HG03159 (cell line): ENCODE measurements around the gene QRICH1.
A peak's percentile ranks its signal among the peaks of the same experiment; 100 is the strongest.

Source experiments
- ATAC-seq: cut with Tn5 transposase; IDR thresholded peaks from one replicate; pipeline ENCODE4 v1.9.1; 2021; ENCODE audit warnings: mild to moderate bottlenecking, moderate library complexity; ENCODE audit not compliant: unreplicated experiment

The QRICH1 gene

DNA sequence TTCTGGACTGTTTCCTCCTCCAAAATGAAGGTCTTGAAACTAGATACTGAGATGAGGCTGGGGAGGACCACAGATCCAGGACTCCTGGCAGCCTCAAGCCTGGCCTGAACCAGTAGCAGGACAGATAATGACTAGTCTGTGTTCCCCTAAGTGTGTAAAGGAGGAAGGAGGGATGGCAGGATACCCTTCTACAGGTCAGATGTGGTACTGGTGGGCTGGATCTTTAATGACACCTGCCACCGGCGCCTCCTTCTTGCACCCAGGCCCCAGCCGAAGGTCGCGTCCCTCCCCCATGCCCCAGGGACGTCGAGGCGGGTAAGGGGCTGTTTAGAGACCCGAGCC, 26.2 kb upstream of the QRICH1 start:
- peak; percentile 23 for ATAC-seq

DNA sequence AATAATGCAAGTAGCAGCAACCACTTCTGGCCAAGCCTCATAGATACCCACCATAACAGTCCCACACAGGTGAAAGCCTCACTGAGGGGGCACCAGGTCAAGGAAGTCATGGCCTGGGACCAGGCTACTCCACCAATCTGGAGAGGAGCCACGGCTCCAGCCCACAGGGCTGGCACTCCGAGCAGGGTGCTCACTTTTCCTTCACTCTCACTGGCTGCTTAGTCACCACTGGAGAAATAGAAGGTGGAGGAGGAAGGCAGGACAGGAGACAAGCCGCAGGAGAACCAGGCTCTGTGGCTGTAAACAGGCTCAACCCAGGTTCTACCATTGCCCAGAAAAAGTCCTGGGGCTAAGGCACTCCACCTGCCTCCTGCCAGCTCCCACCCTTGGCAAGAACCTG, 25.6 kb upstream of the QRICH1 start:
- no peak for ATAC-seq

DNA sequence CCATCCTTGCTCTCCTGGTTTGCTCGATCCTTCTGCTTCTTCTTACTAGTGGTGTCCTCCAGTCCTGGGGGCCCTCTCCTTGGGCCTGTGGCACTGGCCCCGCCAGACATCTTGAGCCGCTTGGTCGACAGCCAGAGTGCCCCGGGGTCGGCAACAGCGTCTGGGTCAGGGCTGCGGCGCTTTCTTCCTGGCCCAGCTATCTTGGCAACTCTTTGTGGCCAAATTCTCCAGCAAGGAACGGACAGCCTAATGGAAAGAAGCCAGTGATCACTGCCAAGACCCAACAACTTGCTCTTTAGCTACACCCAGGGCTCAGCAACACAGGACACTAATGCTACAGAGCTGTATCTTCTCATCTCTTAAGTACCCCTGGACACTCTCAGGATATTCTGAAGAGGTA, 25.2 kb upstream of the QRICH1 start:
- no peak for ATAC-seq

DNA sequence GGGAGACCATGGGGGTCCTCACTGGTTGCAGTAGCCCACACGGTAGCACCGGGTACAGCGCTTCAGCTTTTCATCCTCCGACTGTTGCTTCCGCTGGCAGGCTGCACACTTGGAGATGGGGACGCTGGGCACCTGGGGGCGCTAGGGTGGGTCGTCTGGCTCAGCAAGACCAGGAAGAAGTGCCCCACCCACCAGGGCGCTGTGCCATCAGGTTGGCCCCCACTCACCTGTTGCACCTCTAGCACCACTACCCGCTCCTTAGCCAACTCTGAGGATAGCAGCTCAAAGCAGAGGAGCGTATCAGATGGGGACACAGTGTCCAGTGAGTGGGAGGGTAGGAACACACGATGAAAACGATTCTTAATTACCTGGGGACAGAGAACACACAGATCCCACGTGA, 18.4 kb upstream of the QRICH1 start:
- no peak for ATAC-seq

DNA sequence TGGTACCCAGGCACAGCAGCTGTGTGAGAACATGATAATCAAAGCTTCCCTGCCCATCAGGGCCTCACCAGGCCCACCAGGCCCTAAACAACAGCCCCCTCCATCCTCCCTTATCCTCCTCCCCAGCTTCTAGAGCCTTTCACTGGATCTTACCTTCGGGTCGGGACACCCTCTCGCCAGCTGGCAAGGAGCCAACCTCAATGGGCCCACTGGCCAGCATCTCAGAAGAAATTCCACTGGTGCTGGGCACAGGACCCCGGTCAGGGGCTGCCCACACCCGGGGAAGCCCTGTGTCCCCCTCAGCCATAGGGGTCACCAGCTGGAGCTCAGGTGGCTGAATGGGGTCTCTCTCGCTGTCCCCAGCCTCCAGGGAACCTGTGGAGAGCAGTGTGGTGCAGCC, 17.5 kb upstream of the QRICH1 start:
- no peak for ATAC-seq

DNA sequence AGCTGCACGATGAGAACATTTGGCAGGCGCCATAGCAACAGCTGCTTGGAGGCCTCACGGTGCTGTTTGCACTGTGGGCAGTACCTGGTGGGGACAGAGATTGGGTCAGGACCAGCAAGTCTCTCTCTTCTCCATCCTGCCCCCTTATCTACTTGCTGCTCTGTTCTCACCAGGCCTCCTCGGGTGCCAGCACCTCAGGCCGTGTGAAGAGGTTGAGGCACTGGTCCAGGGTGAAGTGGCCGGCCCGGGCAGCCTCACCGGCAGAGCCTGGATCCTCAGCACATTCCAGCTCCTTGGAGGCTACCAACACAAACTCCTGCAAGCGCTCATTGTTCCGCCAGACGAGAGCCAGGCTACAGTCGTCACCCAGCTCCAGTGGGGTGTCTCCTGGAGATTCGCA, 16.9 kb upstream of the QRICH1 start:
- no peak for ATAC-seq

DNA sequence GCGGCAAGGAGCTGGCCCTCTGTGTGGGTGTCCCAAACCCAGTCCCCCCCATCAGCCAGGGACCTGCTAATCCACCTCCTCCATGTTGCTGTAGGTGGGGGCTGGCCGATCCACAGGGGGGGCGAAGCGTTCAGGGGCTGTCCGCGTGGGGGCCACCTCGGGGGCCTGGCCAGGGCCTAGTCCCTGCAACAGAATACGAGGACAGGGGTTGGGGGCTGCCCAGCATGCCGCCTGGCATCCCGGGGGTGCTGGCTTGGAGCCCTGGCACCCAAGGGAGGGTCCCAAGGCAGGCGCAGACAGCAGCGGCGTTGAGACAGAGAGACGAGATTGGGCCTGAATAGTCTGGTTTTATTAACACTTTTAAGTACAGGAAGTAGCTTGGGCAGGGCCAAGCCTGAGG, 14.5 kb upstream of the QRICH1 start:
- no peak for ATAC-seq

DNA sequence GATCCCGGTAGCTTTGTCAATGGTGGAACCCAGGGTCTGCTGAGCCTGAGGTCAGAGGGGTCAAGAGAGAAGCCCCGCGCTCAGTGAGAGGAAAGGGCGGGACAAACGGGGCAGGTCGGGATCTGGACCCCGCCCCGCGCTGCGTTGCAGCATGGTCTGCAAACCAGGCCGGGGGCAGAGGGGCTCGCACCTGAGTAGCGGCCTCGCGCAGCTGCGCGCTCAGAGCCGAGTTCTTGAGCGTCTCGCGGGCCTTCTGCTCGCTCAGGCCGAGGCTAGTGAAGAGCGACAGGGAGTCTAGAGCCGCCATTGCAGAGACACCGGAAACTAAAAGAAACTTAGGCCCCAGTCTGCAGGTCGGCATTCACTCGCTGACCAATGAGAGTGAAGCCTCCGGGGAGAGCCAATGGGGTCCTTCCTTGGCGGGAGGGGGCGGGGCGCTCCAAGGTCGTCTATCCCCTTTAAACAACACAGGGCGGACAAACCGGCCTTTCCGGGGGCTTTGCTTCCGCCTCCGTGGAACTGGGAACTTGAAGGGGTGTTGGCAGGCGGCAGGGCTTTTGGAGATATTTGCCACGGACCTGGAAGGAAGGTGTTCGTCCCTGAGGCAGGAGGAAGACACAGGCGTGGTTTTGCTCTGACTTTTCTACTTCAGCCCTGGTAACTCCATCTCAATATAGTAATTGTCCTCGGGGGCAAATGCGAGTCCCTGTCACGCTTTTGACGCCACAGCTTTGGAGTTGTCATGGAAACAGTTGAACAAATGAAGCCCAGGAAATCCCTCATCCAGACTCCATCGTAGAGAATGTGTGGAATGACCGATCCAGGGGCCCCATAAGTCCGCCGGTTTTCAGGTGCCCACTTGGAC, 10.8 kb upstream of the QRICH1 start, which contains the start of gene QARS1:
TSS of gene QARS1 (minus strand) at position 331 of the 865 bp plus-strand sequence. CDS start at position 307, 24 bp downstream.
- peak; percentile 84 for ATAC-seq

DNA sequence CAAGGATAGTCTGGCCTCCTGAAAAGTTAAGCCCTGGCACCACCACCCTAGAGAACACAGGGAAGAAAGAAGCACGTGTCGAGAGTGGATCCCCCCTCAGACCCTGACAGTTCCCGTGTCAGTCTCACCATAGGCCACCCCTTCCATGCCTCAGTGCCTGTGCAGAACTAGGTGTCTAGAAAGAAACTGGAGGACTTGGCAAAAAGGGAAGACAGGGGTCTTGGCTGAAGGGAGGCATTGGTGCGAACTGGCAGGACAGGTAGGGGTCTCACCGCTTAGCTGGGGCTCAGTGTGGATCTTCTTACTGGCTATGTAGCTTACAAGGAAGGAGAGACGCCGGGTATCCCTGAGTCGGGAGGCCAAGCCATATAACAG, 10.2 kb upstream of the QRICH1 start:
- ATAC-seq, result no peak

DNA sequence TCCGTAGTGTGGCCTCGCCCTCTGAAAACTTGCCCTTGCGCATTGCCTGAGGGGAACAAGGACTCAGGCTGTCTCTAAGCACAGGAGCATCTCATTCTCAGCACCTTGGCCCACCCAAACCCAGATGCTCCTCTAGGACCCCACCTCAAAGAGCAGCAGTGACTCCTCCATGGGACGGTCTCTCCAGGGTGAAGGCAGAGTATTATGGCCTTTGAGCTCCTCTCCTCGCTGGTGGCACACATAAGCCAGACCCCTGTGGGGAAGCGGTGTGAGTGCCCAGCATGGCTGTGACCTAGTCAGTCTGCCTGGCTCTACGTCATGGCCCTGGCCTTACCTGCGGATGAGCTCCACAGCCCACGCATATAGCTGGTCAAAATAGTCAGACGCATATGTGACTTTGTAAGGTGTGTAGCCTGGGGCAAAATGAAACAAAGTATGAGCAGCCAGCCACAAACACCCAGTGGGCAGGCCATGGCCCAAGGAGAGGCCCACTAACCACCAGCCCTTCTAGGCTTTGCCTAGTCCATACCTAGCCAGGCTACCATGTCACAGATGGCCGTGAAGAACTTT, 6.3 kb upstream of the QRICH1 start:
- ATAC-seq, result no peak

DNA sequence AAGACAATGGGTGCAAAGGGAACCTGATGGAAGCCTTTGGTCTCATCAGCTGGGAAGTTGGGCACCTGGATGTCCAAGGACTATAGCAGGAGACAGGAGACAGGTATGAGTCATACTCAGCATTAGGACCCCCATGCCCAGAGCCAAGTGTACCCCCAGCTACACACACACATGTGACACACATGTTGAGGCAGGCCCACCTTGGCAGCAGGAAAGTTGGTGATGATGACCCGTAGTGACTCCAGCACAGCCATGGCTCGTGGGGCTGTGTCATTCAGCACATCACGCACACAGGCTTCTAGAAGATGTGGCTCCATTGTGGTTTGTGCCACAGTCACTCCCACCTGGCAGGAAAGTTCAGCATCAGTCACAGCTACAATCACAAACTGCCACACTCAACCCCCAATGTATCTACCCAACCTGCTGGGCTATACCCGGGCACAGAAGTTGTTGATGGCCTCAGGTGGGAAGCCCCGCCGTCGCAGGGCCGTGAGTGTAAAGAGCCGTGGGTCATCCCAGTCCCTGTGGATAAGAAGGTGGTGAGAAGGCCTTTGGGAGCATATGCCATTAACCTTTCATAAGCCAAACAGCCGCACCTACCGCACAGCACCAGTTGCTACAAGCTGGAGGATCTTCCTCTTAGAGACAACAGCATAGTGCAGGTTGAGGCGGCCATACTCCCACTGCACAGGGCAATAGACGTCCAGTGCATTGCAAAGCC, 5.2 kb upstream of the QRICH1 start:
- ATAC-seq, result no peak

DNA sequence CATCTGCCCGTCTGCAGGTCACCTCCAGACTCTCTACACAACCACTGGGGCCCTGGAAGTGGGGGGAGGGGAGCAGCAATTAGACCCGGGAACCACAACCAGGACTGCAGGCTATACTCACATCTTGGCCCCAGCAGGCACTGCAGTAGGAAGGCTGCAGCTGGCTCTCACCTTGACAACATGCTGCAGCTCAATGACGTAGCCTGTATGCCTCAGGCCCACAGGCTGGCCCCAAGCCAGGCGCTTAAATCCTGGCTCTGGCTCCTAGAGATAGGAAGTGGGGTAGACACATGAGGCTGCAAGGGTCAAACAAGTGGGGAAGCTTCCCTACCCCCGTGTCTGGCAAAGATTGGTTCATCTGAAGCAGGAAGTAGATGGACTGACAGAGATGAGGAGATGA, 4.6 kb upstream of the QRICH1 start:
- ATAC-seq, result no peak

DNA sequence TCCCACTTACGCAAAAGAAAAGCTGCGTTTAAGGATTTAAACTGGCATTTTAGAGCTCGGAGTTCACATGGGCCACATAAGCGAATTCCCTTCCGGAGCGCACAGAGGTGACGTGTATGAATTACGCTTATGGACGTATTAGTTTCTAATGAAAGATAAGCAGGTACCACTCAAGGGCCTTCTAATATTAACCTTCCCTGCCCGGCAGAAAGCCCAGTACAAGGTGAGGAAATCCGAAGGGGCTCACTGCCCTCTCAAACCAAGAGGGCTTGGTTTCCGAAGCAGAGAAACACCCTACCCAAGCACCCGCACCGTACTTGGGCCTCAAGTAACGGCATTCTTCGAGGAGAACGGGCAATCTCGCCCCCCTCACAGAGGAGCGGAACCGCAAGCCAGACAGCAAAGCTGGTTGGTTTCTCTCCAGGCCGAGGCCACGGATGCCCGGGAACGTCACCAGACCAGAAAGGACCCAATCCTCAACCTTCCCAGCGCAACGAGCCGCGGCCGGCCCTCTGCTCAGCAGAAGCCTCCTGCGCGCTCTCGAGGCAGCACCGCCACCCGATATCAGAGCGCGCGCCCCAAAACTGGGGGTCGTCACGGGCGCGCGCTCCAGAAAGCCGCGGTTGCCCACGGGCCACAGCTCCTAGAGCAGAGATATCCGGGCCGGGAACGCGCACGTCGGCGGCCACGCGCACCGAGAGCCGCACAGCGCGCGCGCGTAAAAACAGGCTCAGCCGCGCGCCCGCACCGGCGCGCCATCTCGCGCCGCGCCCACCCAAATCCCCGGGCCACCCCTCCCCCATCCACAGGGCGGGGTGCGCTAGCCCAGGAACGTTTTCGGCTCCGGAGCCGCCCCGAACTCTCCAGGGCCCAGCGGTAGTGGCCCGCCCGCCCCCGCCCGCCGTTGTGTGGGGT, 676 bp downstream of the QRICH1 start:
- ATAC-seq, result peak; percentile 35

DNA sequence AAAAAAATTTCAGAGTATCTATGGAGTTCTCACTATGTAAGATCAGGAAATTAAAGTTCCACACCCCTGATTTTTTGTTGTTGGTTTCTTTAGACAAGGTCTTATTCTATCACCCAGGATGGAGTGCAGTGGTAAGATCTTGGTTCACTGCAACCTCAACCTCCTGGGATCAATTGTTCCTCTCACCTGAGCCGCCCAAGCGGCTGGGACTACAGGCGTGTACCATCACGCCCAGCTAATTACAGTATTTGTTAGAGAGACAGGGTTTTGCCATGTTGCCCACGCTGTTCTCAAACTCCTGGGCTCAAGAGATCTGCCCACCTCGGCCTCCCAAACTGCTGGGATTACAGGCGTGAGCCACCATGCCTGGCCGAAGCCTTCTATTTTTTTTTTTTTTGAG, 12.4 kb downstream of the QRICH1 start:
- no peak for ATAC-seq

DNA sequence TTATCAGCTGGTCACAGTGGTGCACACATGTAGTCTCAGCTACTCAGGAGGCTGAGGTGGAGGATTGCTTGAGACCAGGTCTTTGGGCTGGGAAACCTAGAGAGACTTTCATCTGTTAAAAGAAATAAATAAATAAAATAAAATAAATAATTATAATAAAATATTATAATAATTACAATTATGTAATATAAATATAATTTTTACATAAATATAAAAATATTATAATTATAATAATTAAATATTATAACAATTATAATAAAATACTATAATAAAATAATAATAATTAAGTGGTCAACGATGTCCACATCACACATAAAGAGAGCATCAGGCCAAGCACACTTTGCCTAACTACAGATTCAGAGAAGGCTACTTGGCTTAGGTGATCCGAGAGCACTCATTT, 14.6 kb downstream of the QRICH1 start:
- no peak for ATAC-seq

DNA sequence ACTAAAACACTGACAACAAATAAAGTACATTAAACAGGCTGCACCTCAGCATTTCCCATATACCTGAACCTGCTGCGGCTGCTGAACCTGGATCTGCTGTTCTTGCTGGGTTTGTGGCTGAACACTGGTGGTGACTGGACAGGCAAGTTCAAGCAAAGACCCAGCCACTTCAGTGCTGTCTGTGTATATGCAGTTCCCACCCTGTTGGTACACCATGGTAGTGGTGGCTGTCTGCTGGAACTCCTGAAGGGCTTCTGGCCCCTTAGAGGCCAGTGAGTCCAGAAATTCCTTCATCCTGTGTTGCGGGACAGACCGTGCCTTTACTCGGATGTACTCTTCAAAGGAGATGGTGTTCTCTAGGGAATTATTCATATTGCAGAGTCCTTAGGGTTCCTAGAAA, 17.2 kb downstream of the QRICH1 start:
- ATAC-seq, result no peak

DNA sequence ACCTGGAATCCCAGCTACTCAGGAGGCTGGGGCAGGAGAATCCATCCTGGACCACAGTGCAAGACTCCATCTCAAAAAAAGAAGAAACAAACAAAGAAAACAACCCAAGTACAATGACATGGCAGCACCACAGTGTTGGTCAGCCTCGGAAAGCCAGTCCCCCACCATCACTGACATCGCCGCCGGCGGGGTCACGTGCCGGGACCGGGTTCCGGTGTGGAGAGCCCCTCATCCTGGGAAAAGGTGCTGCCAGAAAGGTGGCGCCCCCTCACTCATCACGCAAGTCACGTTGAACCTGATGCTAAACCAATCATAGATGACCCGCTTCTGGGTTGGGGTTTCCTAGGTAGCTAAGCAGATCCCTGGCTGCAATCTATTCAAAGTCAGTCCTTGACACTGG, 17.8 kb downstream of the QRICH1 start:
- no peak for ATAC-seq

DNA sequence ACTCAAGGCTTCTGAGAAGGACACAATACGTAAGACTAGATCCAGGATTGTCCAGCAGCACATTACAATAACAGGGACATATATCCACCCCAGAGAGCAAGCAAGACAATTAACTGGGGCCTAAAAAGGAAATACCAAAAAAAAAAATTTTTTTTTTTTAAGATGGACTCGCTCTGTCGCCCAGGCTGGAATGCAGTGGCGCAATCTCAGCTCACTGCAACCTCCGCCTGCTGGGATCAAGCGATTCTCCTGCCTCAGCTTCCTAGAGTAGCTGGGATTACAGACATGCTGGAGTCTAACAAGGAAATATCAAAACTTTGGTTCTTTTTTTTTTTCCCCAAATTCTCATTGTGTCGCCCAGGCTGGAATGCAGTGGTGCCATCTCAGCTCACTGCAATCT, 35.9 kb downstream of the QRICH1 start:
- no peak for ATAC-seq

DNA sequence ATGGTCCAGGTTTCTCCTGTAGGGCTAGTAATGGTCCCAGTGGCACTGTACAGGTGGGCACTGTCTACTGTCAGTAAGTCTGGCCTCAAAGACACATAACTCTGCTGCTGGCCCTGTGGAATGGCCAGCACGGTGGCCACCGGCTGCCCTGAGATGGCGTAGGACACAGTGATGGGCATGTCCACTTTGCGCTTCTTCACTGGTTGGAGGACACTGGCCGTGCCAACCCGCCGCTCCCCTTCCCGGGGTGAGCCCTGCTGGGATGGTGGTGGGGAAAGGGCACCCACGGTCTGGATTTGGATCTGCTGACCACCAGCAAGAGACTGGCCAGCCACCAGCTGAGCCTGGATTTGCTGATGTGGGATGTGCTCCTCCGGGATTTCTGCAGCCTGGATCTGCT, 36.6 kb downstream of the QRICH1 start:
- ATAC-seq, result no peak

DNA sequence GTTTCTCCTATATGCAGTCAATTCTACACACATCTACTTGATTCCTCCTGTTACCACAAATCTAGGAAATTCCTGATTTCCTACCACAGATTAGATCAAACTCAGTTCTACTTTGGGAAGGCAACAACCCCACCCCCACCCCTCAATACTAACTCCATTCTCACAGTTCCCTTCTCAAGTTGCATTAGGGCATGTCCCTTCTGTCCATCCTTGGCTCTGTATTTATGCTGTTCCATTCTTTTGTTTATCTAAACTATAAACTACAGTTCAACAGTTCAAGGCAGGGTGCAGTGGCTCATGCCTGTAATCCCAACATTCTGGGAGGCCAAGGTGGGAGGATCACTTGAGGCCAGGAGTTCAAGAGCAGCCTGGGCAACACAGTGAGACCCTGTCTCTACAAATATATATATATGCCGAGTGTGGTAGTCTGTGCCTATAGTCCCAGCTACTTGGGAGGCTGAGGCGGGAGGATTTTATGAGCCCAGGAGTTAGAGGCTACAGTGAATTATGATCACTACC, 39.5 kb downstream of the QRICH1 start:
- ATAC-seq, result no peak

DNA sequence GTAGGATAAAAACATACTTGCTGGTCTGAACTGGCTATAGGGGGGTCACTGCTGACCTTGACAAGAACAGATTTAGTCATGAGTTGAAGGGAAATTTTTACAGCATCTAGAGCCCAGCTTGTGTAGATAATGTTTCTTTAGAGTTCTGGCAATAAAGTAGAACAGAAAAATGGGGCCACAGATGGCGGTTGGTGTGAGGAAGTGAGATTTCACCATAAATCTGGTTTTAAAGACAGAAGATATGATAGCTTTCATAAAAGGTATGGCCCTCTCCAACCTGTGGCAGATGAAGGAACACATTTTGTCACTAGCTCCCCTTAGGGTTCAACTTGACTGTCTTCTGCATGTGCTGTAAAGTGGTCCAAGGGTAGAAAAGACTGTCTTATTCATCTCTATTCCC, 40.3 kb downstream of the QRICH1 start:
- no peak for ATAC-seq
